ENCODE measurements around the gene NPHP4.

DNA sequence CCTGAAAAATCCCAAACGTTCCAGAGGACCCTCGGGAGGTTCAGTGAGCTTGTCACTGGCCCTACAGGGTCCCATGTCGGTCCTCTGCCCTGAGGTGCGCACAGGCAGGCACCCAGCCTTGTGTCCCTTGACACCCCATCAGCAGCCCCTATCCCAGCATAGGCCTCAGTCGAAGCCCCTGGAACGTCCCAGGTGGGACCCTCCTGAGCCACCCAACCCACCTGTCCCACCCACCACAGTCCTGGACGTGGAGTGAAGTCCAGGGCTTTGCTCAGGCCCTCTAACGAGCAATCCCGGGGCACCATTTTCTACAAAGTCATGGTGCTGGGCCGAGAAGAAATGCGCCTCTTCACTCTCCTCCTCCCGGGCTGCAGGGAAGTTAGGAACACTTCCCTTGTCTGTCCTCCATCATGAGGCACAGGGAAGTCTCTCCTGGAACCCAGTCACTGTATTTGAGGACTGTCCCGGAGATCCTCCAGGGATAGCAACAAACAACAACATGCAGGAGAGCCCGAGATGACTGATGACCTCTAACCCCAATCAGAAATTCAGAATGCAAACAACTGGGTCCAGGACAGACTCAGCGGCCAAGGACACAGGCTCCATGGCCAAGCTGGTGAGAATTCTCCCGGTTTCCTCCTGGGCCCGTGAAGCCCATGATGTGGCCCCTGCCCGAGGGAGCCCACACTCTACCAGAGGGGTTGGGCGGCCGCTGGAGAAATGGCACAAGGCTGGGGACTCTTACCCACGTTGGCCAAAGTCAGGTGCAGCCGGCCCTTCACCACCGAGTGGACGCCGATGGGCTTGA is 105.5 kb downstream of the NPHP4 start:
- TF ChIP-seq, protein P1, sequence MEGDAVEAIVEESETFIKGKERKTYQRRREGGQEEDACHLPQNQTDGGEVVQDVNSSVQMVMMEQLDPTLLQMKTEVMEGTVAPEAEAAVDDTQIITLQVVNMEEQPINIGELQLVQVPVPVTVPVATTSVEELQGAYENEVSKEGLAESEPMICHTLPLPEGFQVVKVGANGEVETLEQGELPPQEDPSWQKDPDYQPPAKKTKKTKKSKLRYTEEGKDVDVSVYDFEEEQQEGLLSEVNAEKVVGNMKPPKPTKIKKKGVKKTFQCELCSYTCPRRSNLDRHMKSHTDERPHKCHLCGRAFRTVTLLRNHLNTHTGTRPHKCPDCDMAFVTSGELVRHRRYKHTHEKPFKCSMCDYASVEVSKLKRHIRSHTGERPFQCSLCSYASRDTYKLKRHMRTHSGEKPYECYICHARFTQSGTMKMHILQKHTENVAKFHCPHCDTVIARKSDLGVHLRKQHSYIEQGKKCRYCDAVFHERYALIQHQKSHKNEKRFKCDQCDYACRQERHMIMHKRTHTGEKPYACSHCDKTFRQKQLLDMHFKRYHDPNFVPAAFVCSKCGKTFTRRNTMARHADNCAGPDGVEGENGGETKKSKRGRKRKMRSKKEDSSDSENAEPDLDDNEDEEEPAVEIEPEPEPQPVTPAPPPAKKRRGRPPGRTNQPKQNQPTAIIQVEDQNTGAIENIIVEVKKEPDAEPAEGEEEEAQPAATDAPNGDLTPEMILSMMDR (IDR thresholded peaks at IDR 0.05) = no peak
- no peak for TF ChIP-seq POLR2A (IDR thresholded peaks at IDR 0.05)
